ENCODE data around the gene P2RY11.

P2RY11 gene

GRCh38 chr19:10113964-10114650 is 2.6 kb downstream of the P2RY11 start:
- Histone ChIP-seq H3K4me1 (ENCODE audit: control insufficient read depth, insufficient read depth, low read length, poor library complexity, severe bottlenecking) (peaks cover 4% of the 10 kb centered on the region), H3K4me3 (ENCODE audit: extremely low read depth, insufficient read depth, low read length, poor library complexity, severe bottlenecking) (no peak overlapping the region), H3K27ac (ENCODE audit: low read depth, low read length, severe bottlenecking) (no peak overlapping the region), H3K36me3 (ENCODE audit: control insufficient read depth, insufficient read depth, low read length) (peaks cover 67% of the 10 kb centered on the region), H3K9me3 (ENCODE audit: control insufficient read depth, low read length) (no peaks in the 10 kb centered on the region)
- WGBS, 2 experiments (ENCODE audit: insufficient coverage in 2 of 2), result 95% methylated on average over 38 to 42 of the region's 43 CpGs

DNA sequence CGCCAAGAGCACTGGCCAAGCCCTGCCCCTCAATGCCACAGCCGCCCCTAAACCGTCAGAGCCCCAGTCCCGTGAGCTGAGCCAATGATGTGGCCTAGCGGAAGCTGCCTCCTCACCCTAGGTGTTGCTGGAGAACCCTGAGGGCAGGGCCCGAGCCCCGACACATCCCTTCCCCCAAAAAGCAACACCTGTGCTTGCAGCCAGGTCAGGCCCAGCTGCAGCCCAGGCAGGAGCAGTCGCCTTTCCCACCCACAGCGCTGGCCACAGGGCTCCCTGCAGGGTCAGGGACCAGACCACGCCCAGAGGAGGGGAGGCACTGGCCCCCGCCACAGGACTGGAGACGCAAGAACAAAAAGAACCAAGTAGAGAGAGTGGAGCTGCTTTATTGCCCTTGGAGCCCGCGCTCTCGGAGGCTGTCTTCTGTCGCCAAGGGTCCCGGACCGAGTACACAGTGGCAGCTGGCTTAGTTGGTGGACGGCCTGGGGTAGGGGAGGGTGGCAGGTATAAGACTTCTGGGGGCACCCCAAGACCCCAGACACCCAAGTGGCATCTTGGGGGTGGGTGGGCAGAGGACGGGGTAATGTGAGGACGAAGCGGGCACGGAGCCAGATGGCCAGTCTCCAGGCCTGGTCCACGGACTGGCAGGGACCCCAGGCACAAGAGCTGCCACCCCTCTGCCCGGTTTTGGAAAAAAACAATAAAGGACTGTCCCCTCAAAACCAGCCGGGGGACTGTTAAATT is 3.3 kb downstream of the P2RY11 start:
- WGBS, 2 experiments (ENCODE audit: insufficient coverage in 2 of 2), result 88 to 91% methylated on average over 19 to 24 of the region's 26 CpGs

GRCh38 chr19:10115392-10116084 is 4.0 kb downstream of the P2RY11 start:
- Histone ChIP-seq H3K36me3 (ENCODE audit: control insufficient read depth, insufficient read depth, low read length) (peaks cover 53% of the 10 kb centered on the region), H3K9me3 (ENCODE audit: control insufficient read depth, low read length) (no peaks in the 10 kb centered on the region), H3K27ac (ENCODE audit: low read depth, low read length, severe bottlenecking) (no peak overlapping the region), H3K4me3 (ENCODE audit: extremely low read depth, insufficient read depth, low read length, poor library complexity, severe bottlenecking) (no peak overlapping the region), H3K4me1 (ENCODE audit: control insufficient read depth, insufficient read depth, low read length, poor library complexity, severe bottlenecking) (peaks cover 4% of the 10 kb centered on the region)
- WGBS, 2 experiments (ENCODE audit: insufficient coverage in 2 of 2), result 94 to 98% methylated on average over 41 to 45 of the region's 45 CpGs

More for the DNA sequence above, 3.3 kb downstream of the P2RY11 start:
- no peak overlapping the region for H3K4me3 ChIP-seq (ENCODE audit: extremely low read depth, insufficient read depth, low read length, poor library complexity, severe bottlenecking)
- H3K4me1 ChIP-seq (ENCODE audit: control insufficient read depth, insufficient read depth, low read length, poor library complexity, severe bottlenecking), result peaks cover 4% of the 10 kb centered on the region
- no peaks in the 10 kb centered on the region for H3K9me3 ChIP-seq (ENCODE audit: control insufficient read depth, low read length)
- H3K27ac ChIP-seq (ENCODE audit: low read depth, low read length, severe bottlenecking), result no peak overlapping the region
- H3K36me3 ChIP-seq (ENCODE audit: control insufficient read depth, insufficient read depth, low read length), result peaks cover 60% of the 10 kb centered on the region

DNA sequence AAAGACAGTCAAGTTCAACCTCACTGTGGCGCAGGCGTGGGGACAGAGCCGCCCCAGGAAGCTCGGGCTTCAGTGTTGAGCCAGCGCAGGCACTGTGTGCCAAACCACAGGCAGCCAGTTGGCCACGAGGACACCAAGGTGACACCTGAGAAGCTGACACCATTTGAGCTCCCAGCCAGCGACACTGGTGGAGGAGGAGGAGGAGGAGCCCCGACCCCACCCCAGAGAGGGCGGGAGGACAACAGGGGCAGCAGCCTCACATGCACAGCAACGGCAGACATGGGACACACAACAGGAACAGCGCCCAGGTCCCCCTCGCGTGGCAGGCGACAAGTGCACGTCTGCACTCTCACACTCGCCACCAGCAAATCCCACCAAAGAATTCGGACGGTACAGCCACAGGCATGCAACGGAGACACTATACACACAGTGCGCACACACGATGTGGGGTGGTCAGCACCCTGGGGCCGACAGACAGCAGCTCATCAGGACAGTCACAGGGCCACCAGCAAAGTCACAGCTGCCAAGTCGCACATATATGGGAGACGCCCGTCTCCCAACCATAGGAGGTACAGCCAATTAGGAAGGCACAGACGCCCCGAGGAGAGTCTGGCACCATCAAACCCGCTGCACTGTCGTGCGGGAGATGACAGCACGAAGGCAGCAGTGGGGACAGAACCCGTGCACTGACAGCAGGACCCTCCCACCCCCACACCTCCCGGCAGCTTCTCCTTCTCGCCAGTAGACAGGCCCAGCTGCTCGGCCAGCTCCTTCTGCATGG is 4.8 kb downstream of the P2RY11 start:
- Histone ChIP-seq H3K27ac (ENCODE audit: low read depth, low read length, severe bottlenecking) (no peak overlapping the region), H3K4me1 (ENCODE audit: control insufficient read depth, insufficient read depth, low read length, poor library complexity, severe bottlenecking) (peaks cover 4% of the 10 kb centered on the region), H3K4me3 (ENCODE audit: extremely low read depth, insufficient read depth, low read length, poor library complexity, severe bottlenecking) (no peak overlapping the region), H3K36me3 (ENCODE audit: control insufficient read depth, insufficient read depth, low read length) (peaks cover 45% of the 10 kb centered on the region), H3K9me3 (ENCODE audit: control insufficient read depth, low read length) (no peaks in the 10 kb centered on the region)
- WGBS, 2 experiments (ENCODE audit: insufficient coverage in 2 of 2), result 95 to 98% methylated on average over 32 of the region's 35 CpGs

DNA sequence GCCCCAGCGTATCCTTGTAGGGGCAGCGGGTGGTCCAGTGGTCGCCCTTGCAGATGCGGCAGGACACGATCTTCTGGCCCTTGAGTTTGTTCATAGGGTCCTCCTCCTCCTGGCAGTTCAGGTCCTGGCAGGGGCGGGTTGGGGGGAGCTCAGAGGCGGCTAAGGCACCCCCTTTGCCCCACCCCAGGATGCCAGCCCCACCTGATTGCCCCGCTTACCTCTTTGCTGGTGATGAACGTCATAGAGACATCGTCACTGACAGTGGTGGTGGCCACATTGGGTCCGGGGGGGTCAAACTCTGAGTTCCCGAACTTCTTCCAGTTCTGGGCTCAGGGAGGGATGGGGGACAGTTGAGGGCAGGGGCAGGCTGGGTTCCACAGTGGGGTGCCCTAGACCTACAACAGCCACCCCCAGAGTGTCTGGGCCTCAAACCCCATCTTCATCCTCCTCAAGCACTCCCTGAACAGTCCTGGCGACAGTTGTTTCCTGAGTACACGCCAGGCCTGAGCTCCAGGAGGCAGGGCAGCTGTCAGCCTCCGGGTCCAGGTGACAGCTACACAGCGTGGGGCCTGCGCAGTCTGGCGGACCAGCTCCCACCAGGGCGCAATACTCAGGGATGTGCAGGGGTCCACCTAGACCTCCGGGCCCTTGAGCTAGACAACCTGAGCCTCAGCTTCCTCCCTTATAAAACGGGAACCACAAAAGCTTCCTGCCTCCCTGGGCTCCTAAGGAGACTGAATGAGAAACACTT is 5.5 kb downstream of the P2RY11 start:
- 93 to 96% methylated on average over 9 to 18 of the region's 21 CpGs for WGBS, 2 experiments (ENCODE audit: insufficient coverage in 2 of 2)

GRCh38 chr19:10118960-10119359 is 7.5 kb downstream of the P2RY11 start:
- H3K27ac ChIP-seq (ENCODE audit: low read depth, low read length, severe bottlenecking), result no peak overlapping the region
- H3K4me3 ChIP-seq (ENCODE audit: extremely low read depth, insufficient read depth, low read length, poor library complexity, severe bottlenecking), result peak overlapping the region; percentile 85
- no peaks in the 10 kb centered on the region for H3K9me3 ChIP-seq (ENCODE audit: control insufficient read depth, low read length)
- peaks cover 4% of the 10 kb centered on the region for H3K4me1 ChIP-seq (ENCODE audit: control insufficient read depth, insufficient read depth, low read length, poor library complexity, severe bottlenecking)
- 44 to 46% methylated on average over 10 to 12 of the region's 12 CpGs for WGBS, 2 experiments (ENCODE audit: insufficient coverage in 2 of 2)
- H3K36me3 ChIP-seq (ENCODE audit: control insufficient read depth, insufficient read depth, low read length), result peaks cover 40% of the 10 kb centered on the region

More for the DNA sequence above, 5.5 kb downstream of the P2RY11 start:
- no peak overlapping the region for H3K4me3 ChIP-seq (ENCODE audit: extremely low read depth, insufficient read depth, low read length, poor library complexity, severe bottlenecking)
- H3K36me3 ChIP-seq (ENCODE audit: control insufficient read depth, insufficient read depth, low read length), result peaks cover 40% of the 10 kb centered on the region
- H3K27ac ChIP-seq (ENCODE audit: low read depth, low read length, severe bottlenecking), result no peak overlapping the region
- H3K4me1 ChIP-seq (ENCODE audit: control insufficient read depth, insufficient read depth, low read length, poor library complexity, severe bottlenecking), result peaks cover 4% of the 10 kb centered on the region
- no peaks in the 10 kb centered on the region for H3K9me3 ChIP-seq (ENCODE audit: control insufficient read depth, low read length)

- H3K4me1 ChIP-seq (ENCODE audit: control insufficient read depth, insufficient read depth, low read length, poor library complexity, severe bottlenecking), result peaks cover 4% of the 10 kb centered on the region
- H3K4me3 ChIP-seq (ENCODE audit: extremely low read depth, insufficient read depth, low read length, poor library complexity, severe bottlenecking), result no peak overlapping the region
- H3K27ac ChIP-seq (ENCODE audit: low read depth, low read length, severe bottlenecking), result no peak overlapping the region
- no peaks in the 10 kb centered on the region for H3K9me3 ChIP-seq (ENCODE audit: control insufficient read depth, low read length)
- WGBS, 2 experiments (ENCODE audit: insufficient coverage in 2 of 2), result 95 to 96% methylated on average over 5 to 7 of the region's 9 CpGs
- peaks cover 38% of the 10 kb centered on the region for H3K36me3 ChIP-seq (ENCODE audit: control insufficient read depth, insufficient read depth, low read length)
Observed at GRCh38 chr19:10120538-10121189, 9.2 kb downstream of the P2RY11 start.

GRCh38 chr19:10122045-10122444 is 10.6 kb downstream of the P2RY11 start:
- Histone ChIP-seq H3K9me3 (ENCODE audit: control insufficient read depth, low read length) (no peaks in the 10 kb centered on the region), H3K4me1 (ENCODE audit: control insufficient read depth, insufficient read depth, low read length, poor library complexity, severe bottlenecking) (peaks cover 4% of the 10 kb centered on the region), H3K36me3 (ENCODE audit: control insufficient read depth, insufficient read depth, low read length) (peaks cover 36% of the 10 kb centered on the region), H3K27ac (ENCODE audit: low read depth, low read length, severe bottlenecking) (no peak overlapping the region), H3K4me3 (ENCODE audit: extremely low read depth, insufficient read depth, low read length, poor library complexity, severe bottlenecking) (no peak overlapping the region)
- WGBS, 2 experiments (ENCODE audit: insufficient coverage in 2 of 2), result 93% methylated on average over 4 of the region's 6 CpGs; no CpG with 5 or more reads in 1 of the 2 experiments

- Histone ChIP-seq H3K4me1 (ENCODE audit: control insufficient read depth, insufficient read depth, low read length, poor library complexity, severe bottlenecking) (no peaks in the 10 kb centered on the region), H3K9me3 (ENCODE audit: control insufficient read depth, low read length) (no peaks in the 10 kb centered on the region), H3K27ac (ENCODE audit: low read depth, low read length, severe bottlenecking) (no peak overlapping the region), H3K4me3 (ENCODE audit: extremely low read depth, insufficient read depth, low read length, poor library complexity, severe bottlenecking) (no peak overlapping the region), H3K36me3 (ENCODE audit: control insufficient read depth, insufficient read depth, low read length) (peaks cover 40% of the 10 kb centered on the region)
- WGBS, 2 experiments (ENCODE audit: insufficient coverage in 2 of 2), result 87 to 95% methylated on average over 5 to 7 of the region's 7 CpGs
Observed at GRCh38 chr19:10124429-10124828, 12.9 kb downstream of the P2RY11 start.
